Loucy (cell line): ENCODE measurements around the gene CTNND2.

Experiments
- H2AFZ ChIP-seq: fragments of 200-600 bp; sonication (generic); 2 replicates; pipeline ENCODE4 v1.6.0; 2016; ENCODE audit warnings: antibody characterized with exemption, mild to moderate bottlenecking, low read length, moderate library complexity
- H3F3A ChIP-seq: fragments of 200-600 bp; 2 replicates; pipeline ENCODE4 v1.6.0; 2016; ENCODE audit warnings: antibody characterized with exemption, low read depth, mild to moderate bottlenecking
- H3K27me3 ChIP-seq: fragments of 200-600 bp; sonication (generic); 2 replicates; pipeline ENCODE4 v1.6.1; 2014; ENCODE audit warnings: low read length, mild to moderate bottlenecking; ENCODE audit not compliant: insufficient read depth, poor library complexity, severe bottlenecking
- H3K36me3 ChIP-seq: fragments of 200-600 bp; sonication (generic); 2 replicates; pipeline ENCODE4 v1.6.1; 2016; ENCODE audit warnings: low read length; ENCODE audit not compliant: insufficient read depth
- H3K4me1 ChIP-seq: fragments of 200-600 bp; sonication (generic); 2 replicates; pipeline ENCODE4 v1.5.1; 2014; ENCODE audit warnings: low read length, mild to moderate bottlenecking; ENCODE audit not compliant: insufficient read depth, poor library complexity, severe bottlenecking
- H3K4me2 ChIP-seq: fragments of 200-600 bp; sonication (generic); 2 replicates; pipeline ENCODE4 v1.6.0; 2014; ENCODE audit warnings: antibody characterized with exemption, low read length, low read depth, mild to moderate bottlenecking; ENCODE audit not compliant: poor library complexity, severe bottlenecking
- H3K4me3 ChIP-seq: fragments of 200-600 bp; sonication (generic); 2 replicates; pipeline ENCODE4 v1.5.1; 2014; ENCODE audit warnings: low read length, mild to moderate bottlenecking, mixed read lengths; ENCODE audit not compliant: poor library complexity, severe bottlenecking
- H3K79me2 ChIP-seq: fragments of 200-600 bp; sonication (generic); 2 replicates; pipeline ENCODE4 v1.6.1; 2014; ENCODE audit warnings: low read length; ENCODE audit not compliant: insufficient read depth
- H3K9ac ChIP-seq: fragments of 200-600 bp; sonication (generic); 2 replicates; pipeline ENCODE4 v1.6.0; 2014; ENCODE audit warnings: mild to moderate bottlenecking, low read depth, low read length, moderate library complexity; ENCODE audit not compliant: poor library complexity, severe bottlenecking
- H3K9me2 ChIP-seq: fragments of 200-600 bp; sonication (generic); replicated peaks from 2 replicates; pipeline ENCODE4 v1.6.1; 2016; ENCODE audit warnings: low read depth, low read length, mixed read lengths
- H3K9me3 ChIP-seq: fragments of 200-600 bp; sonication (generic); 2 replicates; pipeline ENCODE4 v1.6.1; 2014; ENCODE audit warnings: mild to moderate bottlenecking, antibody characterized with exemption, low read length, low read depth; ENCODE audit not compliant: insufficient read depth
- H4K20me1 ChIP-seq: fragments of 200-600 bp; sonication (generic); 2 replicates; pipeline ENCODE4 v1.6.0; 2014; ENCODE audit warnings: antibody characterized with exemption, low read length, mild to moderate bottlenecking; ENCODE audit not compliant: insufficient read depth, poor library complexity, severe bottlenecking
- EZH2phosphoT487 ChIP-seq: fragments of 200-600 bp; IDR thresholded peaks from 2 replicates; pipeline ENCODE4 v1.6.1; 2018; ENCODE audit warnings: antibody characterized with exemption, mild to moderate bottlenecking, moderate library complexity, borderline replicate concordance
- TF ChIP-seq, protein P1 (sequence below): fragments of 200-600 bp; sonication (generic); conservative IDR thresholded peaks from 2 replicates; pipeline ENCODE4 v1.5.1; 2014; ENCODE audit warnings: mild to moderate bottlenecking, antibody characterized with exemption, low read length

CTNND2 gene

DNA sequence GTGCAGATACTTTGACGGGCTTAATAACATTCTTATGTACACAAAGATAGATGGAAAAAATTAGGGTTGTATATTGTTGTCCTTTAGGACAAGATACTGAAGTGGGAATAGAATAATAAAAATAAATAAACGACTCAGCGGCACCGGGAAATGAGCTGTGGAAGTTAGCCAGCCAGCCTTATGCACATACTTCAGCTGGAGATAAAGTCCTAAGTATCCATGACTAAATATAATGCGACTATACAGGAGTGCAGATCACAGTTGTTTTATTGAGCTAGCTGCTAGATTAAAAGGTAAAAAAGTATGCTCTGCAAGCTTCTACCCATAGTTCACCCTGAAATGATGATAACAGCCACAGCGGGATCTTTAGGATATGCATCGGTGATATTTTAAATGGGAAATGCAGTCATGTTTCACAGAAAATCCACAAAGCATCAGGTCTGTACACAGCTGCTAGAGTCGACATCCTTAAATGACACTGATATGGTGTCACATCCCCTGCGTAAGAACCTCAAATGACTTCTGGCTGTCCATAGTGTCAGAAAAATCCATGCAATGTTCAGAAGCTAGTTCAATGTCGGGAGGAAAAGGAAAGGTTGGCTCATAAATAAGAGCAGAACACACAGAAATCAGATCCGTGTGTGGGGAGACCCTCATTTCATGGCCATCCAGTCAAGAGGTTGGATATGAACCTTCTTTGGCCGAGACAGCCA lies 750.4 kb downstream of the CTNND2 start:
- no peaks in the 10 kb centered on the region for H3K9me2 ChIP-seq
- TF ChIP-seq EZH2phosphoT487 = no peak
- TF ChIP-seq, protein P1, sequence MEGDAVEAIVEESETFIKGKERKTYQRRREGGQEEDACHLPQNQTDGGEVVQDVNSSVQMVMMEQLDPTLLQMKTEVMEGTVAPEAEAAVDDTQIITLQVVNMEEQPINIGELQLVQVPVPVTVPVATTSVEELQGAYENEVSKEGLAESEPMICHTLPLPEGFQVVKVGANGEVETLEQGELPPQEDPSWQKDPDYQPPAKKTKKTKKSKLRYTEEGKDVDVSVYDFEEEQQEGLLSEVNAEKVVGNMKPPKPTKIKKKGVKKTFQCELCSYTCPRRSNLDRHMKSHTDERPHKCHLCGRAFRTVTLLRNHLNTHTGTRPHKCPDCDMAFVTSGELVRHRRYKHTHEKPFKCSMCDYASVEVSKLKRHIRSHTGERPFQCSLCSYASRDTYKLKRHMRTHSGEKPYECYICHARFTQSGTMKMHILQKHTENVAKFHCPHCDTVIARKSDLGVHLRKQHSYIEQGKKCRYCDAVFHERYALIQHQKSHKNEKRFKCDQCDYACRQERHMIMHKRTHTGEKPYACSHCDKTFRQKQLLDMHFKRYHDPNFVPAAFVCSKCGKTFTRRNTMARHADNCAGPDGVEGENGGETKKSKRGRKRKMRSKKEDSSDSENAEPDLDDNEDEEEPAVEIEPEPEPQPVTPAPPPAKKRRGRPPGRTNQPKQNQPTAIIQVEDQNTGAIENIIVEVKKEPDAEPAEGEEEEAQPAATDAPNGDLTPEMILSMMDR = no peak
- no peaks in the 10 kb centered on the region for H4K20me1 ChIP-seq
- no peaks in the 10 kb centered on the region for H3K9me3 ChIP-seq
- H3F3A ChIP-seq = no peaks in the 10 kb centered on the region
- H3K79me2 ChIP-seq = no peaks in the 10 kb centered on the region
- H3K27me3 ChIP-seq = no peaks in the 10 kb centered on the region
- H2AFZ ChIP-seq = no peak overlapping the region
- no peak overlapping the region for H3K4me3 ChIP-seq
- peaks cover 6% of the 10 kb centered on the region for H3K4me1 ChIP-seq
- no peak overlapping the region for H3K9ac ChIP-seq
- H3K36me3 ChIP-seq = no peaks in the 10 kb centered on the region
- H3K4me2 ChIP-seq = no peak overlapping the region

DNA sequence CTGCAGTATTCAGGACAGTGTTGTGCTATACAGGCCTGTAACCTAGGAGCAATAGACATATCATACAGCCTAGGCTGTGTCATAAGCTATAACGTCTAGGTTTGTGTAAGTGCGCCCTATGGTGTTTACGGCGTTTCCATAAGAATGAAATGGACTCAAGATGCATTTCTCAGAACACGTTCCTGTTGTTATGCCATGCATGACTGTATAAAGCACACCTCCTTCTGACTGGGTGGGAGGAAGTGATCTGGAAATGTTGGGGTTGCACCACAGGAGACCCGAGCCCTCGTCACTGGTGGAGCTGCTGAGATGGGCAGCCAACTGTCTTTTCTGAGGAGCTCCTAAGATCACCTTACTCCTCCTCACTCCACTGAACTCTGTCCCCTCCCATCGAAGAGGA lies 751.9 kb downstream of the CTNND2 start:
- Histone ChIP-seq H3K4me3 (no peak overlapping the region), H3K9ac (no peak overlapping the region), H3K36me3 (no peaks in the 10 kb centered on the region), H3K4me2 (no peak overlapping the region), H3K9me3 (no peaks in the 10 kb centered on the region), H3K79me2 (no peaks in the 10 kb centered on the region), H3K27me3 (no peaks in the 10 kb centered on the region), H4K20me1 (no peaks in the 10 kb centered on the region), H3F3A (no peaks in the 10 kb centered on the region), H3K9me2 (no peaks in the 10 kb centered on the region), H3K4me1 (peaks cover 3% of the 10 kb centered on the region), H2AFZ (no peak overlapping the region)
- TF ChIP-seq, protein P1 = no peak
- TF ChIP-seq EZH2phosphoT487 = no peak

GRCh38 chr5:11150976-11151375 lies 753.3 kb downstream of the CTNND2 start:
- Histone ChIP-seq H3K4me2 (no peak overlapping the region), H3K36me3 (no peaks in the 10 kb centered on the region), H3K79me2 (no peaks in the 10 kb centered on the region), H3K9me2 (no peaks in the 10 kb centered on the region), H2AFZ (no peak overlapping the region), H3K4me3 (no peak overlapping the region), H3F3A (no peaks in the 10 kb centered on the region), H3K4me1 (peaks cover 2% of the 10 kb centered on the region), H4K20me1 (no peaks in the 10 kb centered on the region), H3K9ac (no peak overlapping the region), H3K27me3 (no peaks in the 10 kb centered on the region), H3K9me3 (no peaks in the 10 kb centered on the region)
- TF ChIP-seq EZH2phosphoT487 = no peak
- TF ChIP-seq, protein P1 = no peak
